OCI-LY3 (cell line): ENCODE results near the gene TEX26.

Experiments
- CTCF ChIP-seq: fragments of 200-600, 300-600 bp; sonication (generic); IDR thresholded peaks from 2 replicates; pipeline ENCODE4 v1.5.1; 2014; ENCODE audit warnings: antibody characterized with exemption, low read length, low read depth
- EZH2phosphoT487 ChIP-seq: fragments of 200-600 bp; shearing (Covaris generic); IDR thresholded peaks from 2 replicates; pipeline ENCODE4 v1.6.1; 2018; ENCODE audit warnings: antibody characterized with exemption, mixed run types, low read depth

- TF ChIP-seq CTCF, result no peak
- TF ChIP-seq EZH2phosphoT487, result no peak
Observed at GRCh38 chr13:30932481-30933353, at the start of gene TEX26.
